Fibroblast of lung (primary cell): ENCODE measurements around the gene RAB13. TPM values are rescaled to one million over a fixed set of nuclear protein-coding genes. Genes with fewer than 3 reads are reported as not detected.

Source experiments
- DNase-seq, 2 donors: peaks; one replicate each; pipeline versions ENCODE4 v3.0.0 to v3.0.0-alpha.2; 2010; ENCODE audit warnings: low read depth in 2 of 2
- H2AFZ ChIP-seq: 2 replicates; pipeline ENCODE4 v1.5.1; 2012; ENCODE audit warnings: low read length, control low read depth, inconsistent platforms
- H3K27ac ChIP-seq: 2 replicates; pipeline ENCODE4 v1.5.1; 2011; ENCODE audit warnings: low read length, control low read depth; ENCODE audit not compliant: insufficient read depth
- H3K27me3 ChIP-seq: 2 replicates; pipeline ENCODE4 v1.5.1; 2011; ENCODE audit warnings: mild to moderate bottlenecking, low read length; ENCODE audit not compliant: control insufficient read depth, insufficient read depth
- H3K36me3 ChIP-seq: 2 replicates; pipeline ENCODE4 v1.5.1; 2011; ENCODE audit warnings: low read length; ENCODE audit not compliant: control insufficient read depth, insufficient read depth
- H3K4me1 ChIP-seq: 2 replicates; pipeline ENCODE4 v1.5.1; 2011; ENCODE audit warnings: low read length; ENCODE audit not compliant: control insufficient read depth, insufficient read depth; ENCODE audit errors: extremely low read depth
- H3K4me2 ChIP-seq: 2 replicates; pipeline ENCODE4 v1.5.1; 2011; ENCODE audit warnings: low read length, control low read depth; ENCODE audit not compliant: insufficient read depth; ENCODE audit errors: extremely low read depth
- H3K4me3 ChIP-seq, 4 experiments: fragments of 200-600 bp in 1 of 4; sonication (generic) in 1 of 4; replicated peaks in 1 of 4; 2 replicates each; pipeline ENCODE4 v1.5.1; 2011 to 2016; ENCODE audit warnings: low read length in 4 of 4, low read depth in 3 of 4, mild to moderate bottlenecking in 3 of 4, control low read depth in 2 of 4, inconsistent platforms in 1 of 4, mixed read lengths in 1 of 4; ENCODE audit not compliant: insufficient read depth in 1 of 4; ENCODE audit errors: control extremely low read depth in 1 of 4
- H3K79me2 ChIP-seq: 2 replicates; pipeline ENCODE4 v1.5.1; 2012; ENCODE audit warnings: mild to moderate bottlenecking, low read length, inconsistent platforms; ENCODE audit not compliant: control insufficient read depth, insufficient read depth
- H3K9ac ChIP-seq: 2 replicates; pipeline ENCODE4 v1.5.1; 2011; ENCODE audit warnings: mild to moderate bottlenecking, low read length, control low read depth; ENCODE audit not compliant: insufficient read depth
- H3K9me3 ChIP-seq: 2 replicates; pipeline ENCODE4 v1.5.1; 2012; ENCODE audit warnings: low read depth, low read length; ENCODE audit not compliant: control insufficient read depth, insufficient read depth
- H4K20me1 ChIP-seq: 2 replicates; pipeline ENCODE4 v1.5.1; 2011; ENCODE audit warnings: low read length; ENCODE audit not compliant: control insufficient read depth, insufficient read depth; ENCODE audit errors: extremely low read depth
- EZH2 ChIP-seq: IDR thresholded peaks from 2 replicates; pipeline ENCODE4 v1.5.1; 2012; ENCODE audit warnings: low read length, control low read depth, mild to moderate bottlenecking; ENCODE audit errors: missing control alignments
- polyA plus RNA-seq, 2 donors: library from polyadenylated mRNA; depleted of rRNA in 1 of 2; stranded (reverse) in 1 of 2; unstranded in 1 of 2; fragments of >200 nt; gene quantifications; 2 replicates each; pipeline ENCODE4 v1.2.1, GENCODE V29; 2011 to 2012; ENCODE audit warnings: missing spikeins in 1 of 2
- total RNA-seq: library from RNA; depleted of rRNA; stranded (reverse); fragments of >200 nt; gene quantifications from 2 replicates; pipeline ENCODE4 v1.2.1, GENCODE V29; 2014
- TF ChIP-seq, protein P1 (sequence below), 2 donors: IDR thresholded peaks in 1 of 2; conservative IDR thresholded peaks in 1 of 2; 1 replicate in 1 of 2; 2 replicates in 1 of 2; pipeline ENCODE4 v1.5.1; 2011 to 2012; ENCODE audit warnings: low read length in 2 of 2, control low read depth in 1 of 2, inconsistent platforms in 1 of 2, low read depth in 1 of 2, mild to moderate bottlenecking in 1 of 2

RAB13 gene
- total and polyA plus RNA-seq, 2 donors (not counting 1 experiment from before 2014, with no cell fraction given) = 86.2 to 126 TPM

DNA sequence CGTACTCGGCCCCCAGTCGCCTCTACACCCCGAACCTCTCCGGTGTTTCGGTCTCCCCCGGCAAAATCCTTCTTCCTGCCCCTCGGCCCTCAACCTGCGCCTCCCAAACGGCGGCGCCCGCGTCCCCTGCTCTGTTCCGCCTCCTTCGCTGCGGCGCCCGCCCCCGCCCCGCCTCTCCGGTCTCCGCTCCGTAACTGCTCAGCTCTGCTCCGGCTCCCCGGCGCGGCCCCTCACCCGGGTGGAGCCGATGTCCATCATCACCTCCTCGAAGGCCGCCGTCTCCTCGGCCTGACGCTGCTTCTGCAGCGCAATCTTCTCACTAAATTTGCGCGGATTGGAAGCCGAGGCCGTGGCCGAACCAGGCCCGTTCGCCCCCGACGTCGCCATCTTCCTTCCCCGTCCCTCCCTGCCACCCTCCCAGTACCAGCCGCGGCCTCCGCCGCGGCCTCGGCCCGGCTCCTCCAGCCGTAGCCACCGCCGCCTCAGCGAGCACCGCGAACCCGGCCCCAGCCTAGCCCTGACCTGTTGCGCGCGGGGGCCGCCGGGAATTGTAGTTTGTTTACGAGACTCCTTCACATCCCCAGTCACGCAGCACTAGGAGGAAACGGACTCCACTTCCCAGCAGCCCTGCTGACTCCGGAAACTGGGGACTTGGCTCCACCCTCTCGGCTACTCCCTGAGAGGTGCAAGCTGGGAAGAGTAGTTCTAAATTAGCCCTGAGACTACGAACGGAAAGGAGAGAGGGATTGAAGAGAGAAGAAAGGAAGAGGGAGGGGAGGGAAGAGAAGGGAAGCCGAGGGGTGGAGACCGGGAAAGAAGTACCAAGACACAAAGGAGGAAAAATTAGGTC lies 27.8 kb downstream of the RAB13 start, which contains the start of gene CRTC2:
Gene CRTC2, minus strand, starts transcription at position 502 of the 850 bp plus-strand sequence. Its CDS starts 115 bp downstream, at position 387.
- Histone ChIP-seq H3K9me3 (no peaks in the 10 kb centered on the region), H4K20me1 (no peaks in the 10 kb centered on the region), H3K27ac (peak within 1 kb of the TSS; percentile 53), H3K9ac (peak within 1 kb of the TSS; percentile 86), H3K27me3 (no peaks in the 10 kb centered on the region), H3K36me3 (peaks cover 6% of the 10 kb centered on the region), H3K4me3 (peak within 1 kb of the TSS; percentile 72 to 96 (median 84)), H3K4me2 (peak within 1 kb of the TSS; percentile 93), H3K4me1 (peaks cover 15% of the 10 kb centered on the region), H3K79me2 (peaks cover 47% of the 10 kb centered on the region), H2AFZ (peak within 1 kb of the TSS; percentile 64)
- peak; percentile 98 to 99 for DNase-seq
- TF ChIP-seq EZH2 = no peak

DNA sequence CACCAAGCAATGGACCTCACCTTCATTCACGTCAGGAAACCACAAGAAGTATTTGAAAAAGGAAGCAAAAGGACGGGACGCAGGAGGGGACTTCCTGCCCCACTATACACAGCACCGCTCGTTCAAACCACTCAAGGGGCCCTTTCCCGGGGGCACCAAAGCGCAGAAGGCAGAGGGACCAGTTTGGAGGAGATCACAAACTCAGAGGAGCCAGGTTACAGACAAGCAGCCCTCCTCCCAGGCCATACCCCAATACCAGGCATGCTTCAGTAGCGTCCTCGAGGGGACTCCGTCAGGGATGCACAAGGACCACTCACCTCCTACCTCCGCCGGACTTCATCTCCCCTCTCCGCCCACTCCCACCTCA lies 28.4 kb downstream of the RAB13 start:
- H3K4me3 ChIP-seq = peak overlapping the region; percentile 72 to 96 (median 84)
- H3K79me2 ChIP-seq = peaks cover 47% of the 10 kb centered on the region
- H3K27ac ChIP-seq = peak overlapping the region; percentile 53
- H3K27me3 ChIP-seq = no peaks in the 10 kb centered on the region
- H3K9ac ChIP-seq = peak overlapping the region; percentile 86
- peak overlapping the region; percentile 93 for H3K4me2 ChIP-seq
- H4K20me1 ChIP-seq = no peaks in the 10 kb centered on the region
- H3K9me3 ChIP-seq = no peaks in the 10 kb centered on the region
- peaks cover 6% of the 10 kb centered on the region for H3K36me3 ChIP-seq
- no peak overlapping the region for H2AFZ ChIP-seq
- peak in 1 of 2 donors; percentile 36 for DNase-seq
- no peak for TF ChIP-seq EZH2
- TF ChIP-seq, protein P1, sequence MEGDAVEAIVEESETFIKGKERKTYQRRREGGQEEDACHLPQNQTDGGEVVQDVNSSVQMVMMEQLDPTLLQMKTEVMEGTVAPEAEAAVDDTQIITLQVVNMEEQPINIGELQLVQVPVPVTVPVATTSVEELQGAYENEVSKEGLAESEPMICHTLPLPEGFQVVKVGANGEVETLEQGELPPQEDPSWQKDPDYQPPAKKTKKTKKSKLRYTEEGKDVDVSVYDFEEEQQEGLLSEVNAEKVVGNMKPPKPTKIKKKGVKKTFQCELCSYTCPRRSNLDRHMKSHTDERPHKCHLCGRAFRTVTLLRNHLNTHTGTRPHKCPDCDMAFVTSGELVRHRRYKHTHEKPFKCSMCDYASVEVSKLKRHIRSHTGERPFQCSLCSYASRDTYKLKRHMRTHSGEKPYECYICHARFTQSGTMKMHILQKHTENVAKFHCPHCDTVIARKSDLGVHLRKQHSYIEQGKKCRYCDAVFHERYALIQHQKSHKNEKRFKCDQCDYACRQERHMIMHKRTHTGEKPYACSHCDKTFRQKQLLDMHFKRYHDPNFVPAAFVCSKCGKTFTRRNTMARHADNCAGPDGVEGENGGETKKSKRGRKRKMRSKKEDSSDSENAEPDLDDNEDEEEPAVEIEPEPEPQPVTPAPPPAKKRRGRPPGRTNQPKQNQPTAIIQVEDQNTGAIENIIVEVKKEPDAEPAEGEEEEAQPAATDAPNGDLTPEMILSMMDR (conservative IDR thresholded peaks at IDR 0.05 in 1 of 2, IDR thresholded peaks at IDR 0.05 in 1 of 2; ENCODE audit: low read depth in 1 of 2, low read length in 2 of 2) = no peak
- H3K4me1 ChIP-seq = peaks cover 15% of the 10 kb centered on the region

DNA sequence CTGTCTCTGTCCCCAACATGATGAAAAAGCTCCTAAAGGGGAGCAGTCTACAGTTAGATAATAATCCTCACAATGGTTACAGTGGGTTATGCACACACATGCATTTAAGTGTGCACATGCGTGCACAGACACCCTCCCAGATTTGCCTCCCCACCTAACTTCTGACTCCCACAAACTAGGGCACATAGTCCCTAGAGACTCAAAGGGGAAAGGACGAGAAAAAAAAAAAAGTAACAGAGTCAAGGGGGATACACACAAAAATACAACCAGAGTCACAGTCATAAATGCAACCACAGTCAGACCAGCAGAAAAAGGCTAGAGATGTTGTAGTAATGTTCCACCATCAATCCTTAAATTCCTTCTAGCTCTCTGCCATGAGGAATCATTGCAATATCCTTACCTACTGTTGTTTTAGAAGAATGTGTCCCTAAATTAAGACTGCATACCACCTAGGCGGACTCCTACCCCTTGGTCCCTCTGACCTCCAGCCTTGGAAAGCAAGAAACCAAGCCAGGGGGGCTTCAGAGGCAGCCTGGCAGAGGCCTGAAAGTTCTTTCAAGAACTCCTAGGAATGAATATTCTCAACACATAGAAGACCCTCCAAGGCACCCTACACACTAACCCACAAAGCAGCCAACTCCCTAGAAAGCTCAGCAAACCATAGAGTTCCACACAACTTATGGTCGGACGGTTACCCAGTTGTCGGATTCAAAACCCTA lies 29.0 kb downstream of the RAB13 start:
- H3K79me2 ChIP-seq = peaks cover 41% of the 10 kb centered on the region
- H3K27ac ChIP-seq = peak overlapping the region; percentile 53
- H3K4me2 ChIP-seq = peak overlapping the region; percentile 93
- H3K36me3 ChIP-seq = peaks cover 9% of the 10 kb centered on the region
- H4K20me1 ChIP-seq = no peaks in the 10 kb centered on the region
- TF ChIP-seq, protein P1 (conservative IDR thresholded peaks at IDR 0.05 in 1 of 2, IDR thresholded peaks at IDR 0.05 in 1 of 2; ENCODE audit: low read depth in 1 of 2, low read length in 2 of 2) = no peak
- no peak for TF ChIP-seq EZH2
- H2AFZ ChIP-seq = no peak overlapping the region
- no peaks in the 10 kb centered on the region for H3K27me3 ChIP-seq
- H3K4me1 ChIP-seq = peaks cover 10% of the 10 kb centered on the region
- no peak for DNase-seq
- H3K9me3 ChIP-seq = no peaks in the 10 kb centered on the region
- peak overlapping the region; percentile 86 for H3K9ac ChIP-seq
- peak overlapping the region; percentile 72 to 96 (median 84) for H3K4me3 ChIP-seq
